Measurements from ENCODE around the gene HIRA.
A peak's percentile ranks its signal among the peaks of the same experiment; 100 is the strongest.
"Not testable (repeated sequence)": the region's sequence is repeated elsewhere in the genome, so short reads cannot be mapped to it uniquely, and the experiment has no call there.

HIRA gene

GRCh38 chr22:19355413-19356157 is 75.9 kb downstream of the HIRA start:
- no peak for DNase-seq

GRCh38 chr22:19354201-19354600 is 77.3 kb downstream of the HIRA start:
- DNase-seq, result no peak

- no peak for DNase-seq
Measured at GRCh38 chr22:19353363-19354131, 78.0 kb downstream of the HIRA start.

GRCh38 chr22:19352766-19353165 is 78.8 kb downstream of the HIRA start:
- DNase-seq, result no peak

- DNase-seq, result no peak
Measured at GRCh38 chr22:19352217-19352616, 79.3 kb downstream of the HIRA start.

- DNase-seq, result no peak
Measured at GRCh38 chr22:19351604-19352003, 79.9 kb downstream of the HIRA start.

- no peak for DNase-seq
Measured at GRCh38 chr22:19350947-19351346, 80.6 kb downstream of the HIRA start.

GRCh38 chr22:19350476-19350859 is 81.1 kb downstream of the HIRA start:
- DNase-seq, result no peak

- no peak for DNase-seq
Measured at GRCh38 chr22:19349778-19350475, 81.6 kb downstream of the HIRA start.

GRCh38 chr22:19346677-19347265 is 84.8 kb downstream of the HIRA start:
- DNase-seq, result no peak

GRCh38 chr22:19344420-19344819 is 87.1 kb downstream of the HIRA start:
- DNase-seq, result no peak

- DNase-seq, result no peak
Measured at GRCh38 chr22:19343470-19343869, 88.1 kb downstream of the HIRA start.

- no peak for DNase-seq
Measured at GRCh38 chr22:19341500-19341899, 90.0 kb downstream of the HIRA start.

GRCh38 chr22:19337137-19337536 is 94.4 kb downstream of the HIRA start:
- DNase-seq, result no peak

- no peak for DNase-seq
Measured at GRCh38 chr22:19336133-19337075, 95.1 kb downstream of the HIRA start.

- no peak for DNase-seq
Measured at GRCh38 chr22:19331975-19332374, 99.6 kb downstream of the HIRA start.

GRCh38 chr22:19331474-19331873 is 100.1 kb downstream of the HIRA start:
- no peak for DNase-seq

- DNase-seq, result no peak
Measured at GRCh38 chr22:19330865-19331418, 100.6 kb downstream of the HIRA start.

GRCh38 chr22:19330205-19330604 is 101.3 kb downstream of the HIRA start:
- DNase-seq, result not testable (repeated sequence)

- no peak for DNase-seq
Measured at GRCh38 chr22:19329454-19329853, 102.1 kb downstream of the HIRA start.

- DNase-seq, result peak; percentile 3
Measured at GRCh38 chr22:19325296-19325948, 106.1 kb downstream of the HIRA start.
